Astrocyte (in vitro differentiated cells and primary cell): ENCODE data around the gene CACHD1.

ENCODE experiments used
- EZH2 ChIP-seq: IDR thresholded peaks from 2 replicates; pipeline ENCODE4 v1.6.1; 2012; ENCODE audit warnings: mild to moderate bottlenecking, low read length, inconsistent platforms; ENCODE audit not compliant: insufficient read depth
- TF ChIP-seq, protein P1 (sequence below): IDR thresholded peaks from 2 replicates; pipeline ENCODE4 v1.5.1; 2011; ENCODE audit warnings: low read depth, mild to moderate bottlenecking, inconsistent platforms, low read length, moderate library complexity; ENCODE audit not compliant: insufficient read depth

DNA sequence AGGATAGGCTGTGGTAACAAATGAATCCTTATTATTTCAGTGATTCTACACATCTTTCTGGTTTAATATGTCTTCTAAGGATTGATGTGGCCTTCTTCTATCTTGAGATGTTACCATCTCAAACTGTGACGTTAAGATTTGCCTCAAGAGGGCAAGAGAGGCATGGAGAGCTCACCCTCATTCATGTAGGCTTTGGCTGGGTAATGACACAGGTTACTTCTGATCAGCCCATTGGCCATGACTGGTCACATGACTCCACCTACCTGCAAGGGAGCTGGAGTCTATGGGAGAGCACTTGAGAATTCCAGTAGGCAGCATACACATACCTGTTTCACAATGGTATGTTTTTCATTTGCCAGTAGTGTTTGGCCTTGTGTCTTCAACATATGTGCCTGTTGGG, 30.0 kb downstream of the CACHD1 start:
- TF ChIP-seq, protein P1, sequence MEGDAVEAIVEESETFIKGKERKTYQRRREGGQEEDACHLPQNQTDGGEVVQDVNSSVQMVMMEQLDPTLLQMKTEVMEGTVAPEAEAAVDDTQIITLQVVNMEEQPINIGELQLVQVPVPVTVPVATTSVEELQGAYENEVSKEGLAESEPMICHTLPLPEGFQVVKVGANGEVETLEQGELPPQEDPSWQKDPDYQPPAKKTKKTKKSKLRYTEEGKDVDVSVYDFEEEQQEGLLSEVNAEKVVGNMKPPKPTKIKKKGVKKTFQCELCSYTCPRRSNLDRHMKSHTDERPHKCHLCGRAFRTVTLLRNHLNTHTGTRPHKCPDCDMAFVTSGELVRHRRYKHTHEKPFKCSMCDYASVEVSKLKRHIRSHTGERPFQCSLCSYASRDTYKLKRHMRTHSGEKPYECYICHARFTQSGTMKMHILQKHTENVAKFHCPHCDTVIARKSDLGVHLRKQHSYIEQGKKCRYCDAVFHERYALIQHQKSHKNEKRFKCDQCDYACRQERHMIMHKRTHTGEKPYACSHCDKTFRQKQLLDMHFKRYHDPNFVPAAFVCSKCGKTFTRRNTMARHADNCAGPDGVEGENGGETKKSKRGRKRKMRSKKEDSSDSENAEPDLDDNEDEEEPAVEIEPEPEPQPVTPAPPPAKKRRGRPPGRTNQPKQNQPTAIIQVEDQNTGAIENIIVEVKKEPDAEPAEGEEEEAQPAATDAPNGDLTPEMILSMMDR = no peak
- TF ChIP-seq EZH2 = no peak
